Endodermal cell (in vitro differentiated cells): ENCODE data around the gene TRPM3. TPM values are rescaled to one million over a fixed set of nuclear protein-coding genes. Genes with fewer than 3 reads are reported as not detected.

Experiments
- DNase-seq: peaks from one replicate; pipeline ENCODE4 v3.0.0-alpha.2; 2017
- H3K27ac ChIP-seq: 2 replicates; pipeline ENCODE4 v1.5.1; 2013; ENCODE audit warnings: mild to moderate bottlenecking, low read depth, low read length, moderate library complexity
- H3K27me3 ChIP-seq: 2 replicates; pipeline ENCODE4 v1.6.1; 2013; ENCODE audit warnings: mild to moderate bottlenecking, low read length, moderate library complexity; ENCODE audit not compliant: insufficient read depth, control insufficient read depth, poor library complexity, severe bottlenecking
- H3K36me3 ChIP-seq: 2 replicates; pipeline ENCODE4 v1.7.0; 2013; ENCODE audit warnings: mild to moderate bottlenecking, low read length, moderate library complexity; ENCODE audit not compliant: control insufficient read depth, insufficient read depth
- H3K4me1 ChIP-seq: one replicate; pipeline ENCODE4 v1.7.0; 2013; ENCODE audit warnings: low read length; ENCODE audit not compliant: control insufficient read depth, insufficient read depth
- H3K4me3 ChIP-seq: 2 replicates; pipeline ENCODE4 v1.5.1; 2013; ENCODE audit warnings: mild to moderate bottlenecking, low read length, moderate library complexity
- H3K9ac ChIP-seq: 2 replicates; pipeline ENCODE4 v1.6.1; 2013; ENCODE audit warnings: mild to moderate bottlenecking, low read length, moderate library complexity; ENCODE audit not compliant: poor library complexity, severe bottlenecking; ENCODE audit errors: extremely low read depth
- H3K9me3 ChIP-seq: 2 replicates; pipeline ENCODE4 v1.6.1; 2013; ENCODE audit warnings: mild to moderate bottlenecking, low read length, moderate library complexity; ENCODE audit not compliant: control insufficient read depth
- H3K27ac Mint-ChIP-seq: 2 replicates; pipeline ENCODE4 v1.8.0; 2020; ENCODE audit warnings: mixed read lengths
- H3K27me3 Mint-ChIP-seq: 2 replicates; pipeline ENCODE4 v1.8.0; 2021; ENCODE audit warnings: mild to moderate bottlenecking, mixed read lengths; ENCODE audit not compliant: insufficient read depth
- H3K36me3 Mint-ChIP-seq: 2 replicates; pipeline ENCODE4 v1.8.0; 2020; ENCODE audit warnings: low read depth, mixed read lengths
- H3K4me1 Mint-ChIP-seq: 2 replicates; pipeline ENCODE4 v1.8.0; 2020; ENCODE audit warnings: mixed read lengths
- H3K4me3 Mint-ChIP-seq: 2 replicates; pipeline ENCODE4 v1.8.0; 2020; ENCODE audit warnings: mild to moderate bottlenecking, moderate library complexity, mixed read lengths
- H3K9me3 Mint-ChIP-seq: 2 replicates; pipeline ENCODE4 v1.8.0; 2020; ENCODE audit warnings: mild to moderate bottlenecking, mixed read lengths
- WGBS, 2 experiments: methylation state at CpG; one replicate each; pipeline versions ENCODE4 v1.1.5 to v1.1.7; 2013; ENCODE audit warnings: missing lambda C conversion rate in 2 of 2, mixed read lengths in 1 of 2; ENCODE audit not compliant: insufficient coverage in 1 of 2, insufficient read length in 1 of 2; 5-methylcytosine and 5-hydroxymethylcytosine counted together
- total RNA-seq, 2 donors: library from RNA; stranded (reverse); fragmentation: NEBNext Ultra II Directional in 1 of 2; extraction: Animal tissue kit (Norgen Biotek cat#: 25700) in 1 of 2; gene quantifications; 2 replicates in 1 of 2; 3 replicates in 1 of 2; pipeline ENCODE4 v1.2.1, GENCODE V29; 2021
- TF ChIP-seq, protein P1 (sequence below): fragments of 200-600 bp; sonication (generic); conservative IDR thresholded peaks from 2 replicates; pipeline ENCODE4 v1.5.0; 2021; ENCODE audit warnings: antibody characterized with exemption, mild to moderate bottlenecking

Gene TRPM3
- total RNA-seq, 2 donors from 2014 or later: 1.8 to 2.5 TPM

DNA sequence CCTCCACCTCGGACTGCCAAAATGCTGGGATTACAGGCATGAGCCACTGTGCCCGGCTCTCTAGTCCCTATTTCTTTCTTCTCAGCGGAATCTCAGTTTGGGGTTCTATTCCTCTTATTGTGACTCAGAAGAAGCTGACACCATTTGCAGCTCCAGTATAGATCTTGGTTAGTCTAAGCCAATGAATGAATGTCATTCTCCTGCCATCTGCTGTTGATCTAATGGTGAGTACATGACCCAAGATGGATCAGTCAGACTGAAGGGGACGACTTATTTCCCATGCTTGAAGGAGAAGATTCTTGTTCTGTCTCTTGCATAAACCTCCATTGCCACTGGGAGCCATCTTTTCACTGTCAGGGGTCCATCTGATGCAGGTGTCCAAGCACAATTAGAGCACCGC is 630.9 kb downstream of the TRPM3 start:
- DNase-seq: no peak
- H3K4me1 ChIP-seq: no peaks in the 10 kb centered on the region
- no peaks in the 10 kb centered on the region for H3K27me3 ChIP-seq
- TF ChIP-seq, protein P1, sequence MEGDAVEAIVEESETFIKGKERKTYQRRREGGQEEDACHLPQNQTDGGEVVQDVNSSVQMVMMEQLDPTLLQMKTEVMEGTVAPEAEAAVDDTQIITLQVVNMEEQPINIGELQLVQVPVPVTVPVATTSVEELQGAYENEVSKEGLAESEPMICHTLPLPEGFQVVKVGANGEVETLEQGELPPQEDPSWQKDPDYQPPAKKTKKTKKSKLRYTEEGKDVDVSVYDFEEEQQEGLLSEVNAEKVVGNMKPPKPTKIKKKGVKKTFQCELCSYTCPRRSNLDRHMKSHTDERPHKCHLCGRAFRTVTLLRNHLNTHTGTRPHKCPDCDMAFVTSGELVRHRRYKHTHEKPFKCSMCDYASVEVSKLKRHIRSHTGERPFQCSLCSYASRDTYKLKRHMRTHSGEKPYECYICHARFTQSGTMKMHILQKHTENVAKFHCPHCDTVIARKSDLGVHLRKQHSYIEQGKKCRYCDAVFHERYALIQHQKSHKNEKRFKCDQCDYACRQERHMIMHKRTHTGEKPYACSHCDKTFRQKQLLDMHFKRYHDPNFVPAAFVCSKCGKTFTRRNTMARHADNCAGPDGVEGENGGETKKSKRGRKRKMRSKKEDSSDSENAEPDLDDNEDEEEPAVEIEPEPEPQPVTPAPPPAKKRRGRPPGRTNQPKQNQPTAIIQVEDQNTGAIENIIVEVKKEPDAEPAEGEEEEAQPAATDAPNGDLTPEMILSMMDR: no peak
- no peaks in the 10 kb centered on the region for H3K9me3 ChIP-seq
- H3K4me1 Mint-ChIP-seq: no peaks in the 10 kb centered on the region
- H3K36me3 ChIP-seq: no peaks in the 10 kb centered on the region
- H3K4me3 ChIP-seq: no peak overlapping the region
- no peak overlapping the region for H3K27ac Mint-ChIP-seq
- no peak overlapping the region for H3K9ac ChIP-seq
- peaks cover 2% of the 10 kb centered on the region for H3K27me3 Mint-ChIP-seq
- no peak overlapping the region for H3K4me3 Mint-ChIP-seq
- no peaks in the 10 kb centered on the region for H3K9me3 Mint-ChIP-seq
- WGBS, 2 experiments: 81 to 92% methylated on average over 5 of the region's 5 CpGs
- H3K36me3 Mint-ChIP-seq: no peaks in the 10 kb centered on the region
- H3K27ac ChIP-seq: no peak overlapping the region

DNA sequence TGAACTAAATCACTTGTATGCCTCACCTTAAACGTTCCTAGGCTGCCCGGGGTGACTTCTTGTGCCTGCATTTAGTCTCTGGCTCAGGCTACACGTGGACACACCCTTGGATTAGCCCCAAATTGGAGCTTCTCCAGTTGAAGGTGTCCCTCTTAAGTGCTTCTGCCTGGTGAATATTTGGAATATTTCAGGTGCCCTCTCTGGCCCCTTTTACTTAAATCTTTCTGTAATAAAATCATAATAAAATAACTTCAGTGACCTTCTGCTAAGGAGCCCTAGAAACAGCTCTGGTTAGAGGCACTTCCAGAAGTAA is 632.7 kb downstream of the TRPM3 start:
- 70 to 72% methylated on average over 3 of the region's 3 CpGs for WGBS, 2 experiments
- H3K9me3 Mint-ChIP-seq: no peaks in the 10 kb centered on the region
- peaks cover 3% of the 10 kb centered on the region for H3K27me3 Mint-ChIP-seq
- Histone ChIP-seq H3K9me3 (no peaks in the 10 kb centered on the region), H3K4me3 (no peak overlapping the region), H3K4me1 (no peaks in the 10 kb centered on the region), H3K27me3 (no peaks in the 10 kb centered on the region), H3K36me3 (no peaks in the 10 kb centered on the region), H3K9ac (no peak overlapping the region), H3K27ac (no peak overlapping the region)
- no peak overlapping the region for H3K27ac Mint-ChIP-seq
- H3K4me1 Mint-ChIP-seq: no peaks in the 10 kb centered on the region
- no peak for DNase-seq
- no peak overlapping the region for H3K4me3 Mint-ChIP-seq
- H3K36me3 Mint-ChIP-seq: no peaks in the 10 kb centered on the region
- TF ChIP-seq, protein P1: no peak

DNA sequence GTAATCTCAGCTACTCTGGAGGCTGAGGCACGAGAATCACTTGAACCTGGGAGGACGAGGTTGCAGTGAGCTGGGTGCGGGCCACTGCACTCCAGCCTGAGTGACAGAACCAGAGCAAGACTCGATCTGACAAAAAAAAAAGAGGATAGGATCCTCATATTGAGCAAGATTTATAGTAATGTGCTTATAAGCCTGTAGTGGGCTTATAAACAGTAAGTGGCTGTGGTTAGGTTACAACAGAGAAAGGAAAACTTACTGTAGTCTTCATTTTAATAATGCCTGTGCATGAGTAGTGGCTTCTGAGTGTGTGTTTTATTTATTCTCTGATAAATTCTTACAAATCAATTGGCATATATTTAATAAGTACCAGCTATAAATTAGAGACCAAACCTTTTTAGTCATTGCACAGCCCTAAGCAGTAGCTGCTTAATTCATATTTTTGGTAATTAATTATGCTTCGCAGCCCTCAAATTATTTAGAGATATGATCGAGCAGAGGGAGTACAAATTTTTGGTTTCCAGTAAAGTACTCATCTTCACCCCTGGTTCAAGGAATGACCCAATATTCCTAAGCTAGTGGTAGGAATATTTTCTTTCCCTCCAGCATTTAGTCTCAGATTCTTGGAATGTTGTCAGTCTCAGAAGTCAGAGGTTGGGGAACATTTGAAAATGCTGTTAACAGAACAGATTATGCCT is 633.2 kb downstream of the TRPM3 start:
- DNase-seq: no peak
- Histone ChIP-seq H3K4me3 (no peak overlapping the region), H3K9ac (no peak overlapping the region), H3K36me3 (no peaks in the 10 kb centered on the region), H3K27ac (no peak overlapping the region), H3K9me3 (no peaks in the 10 kb centered on the region), H3K4me1 (no peaks in the 10 kb centered on the region), H3K27me3 (no peaks in the 10 kb centered on the region)
- H3K4me3 Mint-ChIP-seq: no peak overlapping the region
- WGBS, 2 experiments: 94 to 100% methylated on average over 4 to 6 of the region's 6 CpGs
- H3K27me3 Mint-ChIP-seq: peaks cover 3% of the 10 kb centered on the region
- no peaks in the 10 kb centered on the region for H3K9me3 Mint-ChIP-seq
- no peaks in the 10 kb centered on the region for H3K4me1 Mint-ChIP-seq
- H3K36me3 Mint-ChIP-seq: no peaks in the 10 kb centered on the region
- H3K27ac Mint-ChIP-seq: no peak overlapping the region
- TF ChIP-seq, protein P1: no peak
